ENCODE data around the gene NKAPL. TPM values are rescaled to one million over a fixed set of nuclear protein-coding genes. Genes with fewer than 3 reads are reported as not detected.

NKAPL gene
- total and polyA plus RNA-seq, 2 experiments from 2014 or later, result 0.97 to 3.2 TPM

GRCh38 chr6:28274888-28275287 lies 15.8 kb downstream of the NKAPL start:
- no peak for DNase-seq
- Histone ChIP-seq H3K9ac (no peak overlapping the region), H3K4me3 (no peak overlapping the region), H3K36me3 (ENCODE audit: low read depth) (peaks cover 12% of the 10 kb centered on the region; the same call in 1 of the 2 replicates), H3K4me2 (ENCODE audit: unreplicated experiment) (no peak overlapping the region), H3K27me3 (replicated peaks; ENCODE audit: insufficient read depth) (no peaks in the 10 kb centered on the region), H4K20me1 (ENCODE audit: insufficient read depth) (no peaks in the 10 kb centered on the region), H3F3A (ENCODE audit: insufficient read depth) (peaks cover 7% of the 10 kb centered on the region; the same call in 1 of the 2 replicates), H3K4me1 (ENCODE audit: insufficient read depth) (no peaks in the 10 kb centered on the region), H3K9me3 (ENCODE audit: low read depth) (no peaks in the 10 kb centered on the region), H3K79me2 (ENCODE audit: insufficient read depth) (peaks cover 17% of the 10 kb centered on the region), H3K27ac (no peak overlapping the region), H3K9me2 (ENCODE audit: insufficient read depth) (no peaks in the 10 kb centered on the region), H2AFZ (no peak overlapping the region)
- in situ Hi-C loops (cut with MboI), result no loop called here
- no peak for TF ChIP-seq EZH2 (IDR thresholded peaks at IDR 0.05; ENCODE audit: insufficient read depth, poor library complexity, severe bottlenecking)

DNA sequence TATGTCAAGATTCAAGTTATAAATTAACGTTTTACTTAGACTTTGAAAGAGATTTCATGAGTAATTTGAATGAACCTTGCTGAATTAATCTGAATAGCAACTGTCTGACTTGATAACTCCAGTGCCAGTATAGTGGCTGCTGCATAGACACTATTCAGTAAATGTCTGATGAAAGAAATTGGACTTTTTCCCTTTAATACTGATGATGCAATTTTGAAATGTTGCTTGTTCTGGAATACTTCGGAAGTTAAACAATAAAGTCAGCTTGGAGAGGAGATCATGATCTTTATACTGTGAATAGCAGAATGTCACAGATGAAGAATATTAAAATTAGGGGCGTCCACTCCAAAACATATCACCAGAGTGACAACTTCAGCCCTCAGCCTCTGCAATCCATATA lies 18.6 kb downstream of the NKAPL start:
- H3F3A ChIP-seq (ENCODE audit: insufficient read depth), result 0 out of 2 replicates have a peak, but pooled peaks cover 3% of the 10 kb centered on the region
- no peaks in the 10 kb centered on the region for H3K27me3 ChIP-seq (replicated peaks; ENCODE audit: insufficient read depth)
- no peaks in the 10 kb centered on the region for H4K20me1 ChIP-seq (ENCODE audit: insufficient read depth)
- DNase-seq, result no peak
- no peak overlapping the region for H3K27ac ChIP-seq
- peaks cover 12% of the 10 kb centered on the region for H3K79me2 ChIP-seq (ENCODE audit: insufficient read depth)
- no peak overlapping the region for H2AFZ ChIP-seq
- no peak overlapping the region for H3K4me2 ChIP-seq (ENCODE audit: unreplicated experiment)
- no peaks in the 10 kb centered on the region for H3K4me1 ChIP-seq (ENCODE audit: insufficient read depth)
- H3K9ac ChIP-seq, result no peak overlapping the region
- H3K4me3 ChIP-seq, result no peak overlapping the region
- TF ChIP-seq EZH2phosphoT487 (IDR thresholded peaks at IDR 0.05; ENCODE audit: insufficient read depth, low read depth), result no peak
- TF ChIP-seq EZH2 (IDR thresholded peaks at IDR 0.05; ENCODE audit: insufficient read depth, poor library complexity, severe bottlenecking), result no peak
- H3K9me2 ChIP-seq (ENCODE audit: insufficient read depth), result no peaks in the 10 kb centered on the region
- in situ Hi-C loops (cut with MboI), result no loop called here
- 53 to 59% methylated on average over 3 of the region's 3 CpGs for WGBS, 2 experiments (ENCODE audit: low coverage in 1 of 2, low lambda C conversion rate in 2 of 2, missing lambda C conversion rate in 2 of 2)
- no peaks in the 10 kb centered on the region for H3K9me3 ChIP-seq (ENCODE audit: low read depth)
- H3K36me3 ChIP-seq (ENCODE audit: low read depth), result peaks cover 12% of the 10 kb centered on the region; the same call in 1 of the 2 replicates

DNA sequence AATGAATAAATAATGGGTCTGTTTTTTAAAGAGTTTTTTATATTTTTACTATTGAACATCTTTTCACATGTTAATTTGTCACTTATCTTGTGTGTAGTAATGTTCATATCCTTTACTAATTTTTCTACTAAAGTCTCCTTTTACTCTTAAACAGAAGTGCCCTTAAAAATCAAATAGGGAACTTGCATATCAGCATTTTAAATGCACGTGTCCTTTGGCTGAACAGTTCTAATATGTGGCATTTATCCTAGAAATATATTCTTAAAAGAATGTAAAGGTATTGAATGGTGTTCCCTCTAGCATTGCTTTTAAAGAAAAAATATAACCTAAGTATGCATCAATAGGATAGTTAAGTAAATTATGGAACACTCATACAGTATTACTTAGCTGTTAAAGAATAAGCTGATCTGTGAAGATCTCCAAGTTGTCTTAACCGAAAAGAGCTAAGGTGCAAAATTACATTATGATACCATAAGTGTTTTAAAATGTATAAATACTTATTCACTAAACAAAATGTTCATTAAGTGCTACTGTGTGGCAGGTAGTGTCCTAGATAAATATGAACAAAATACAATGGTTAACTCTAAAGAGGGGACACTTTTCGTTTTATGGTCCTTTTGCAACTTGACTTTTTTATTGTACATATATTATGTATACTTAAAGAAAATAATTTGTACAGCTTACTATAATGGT lies 21.6 kb downstream of the NKAPL start:
- Histone ChIP-seq H3K4me2 (ENCODE audit: unreplicated experiment) (peak overlapping the region; percentile 95), H3F3A (ENCODE audit: insufficient read depth) (0 out of 2 replicates have a peak, but pooled peaks cover 3% of the 10 kb centered on the region), H3K9me2 (ENCODE audit: insufficient read depth) (no peaks in the 10 kb centered on the region), H3K9ac (peak overlapping the region; percentile 84), H3K27me3 (replicated peaks; ENCODE audit: insufficient read depth) (no peaks in the 10 kb centered on the region), H3K4me1 (ENCODE audit: insufficient read depth) (no peaks in the 10 kb centered on the region), H3K4me3 (peak overlapping the region; percentile 90), H3K27ac (no peak overlapping the region), H4K20me1 (ENCODE audit: insufficient read depth) (no peaks in the 10 kb centered on the region), H2AFZ (peak overlapping the region; percentile 96), H3K79me2 (ENCODE audit: insufficient read depth) (peaks cover 24% of the 10 kb centered on the region), H3K36me3 (ENCODE audit: low read depth) (0 out of 2 replicates have a peak, but pooled peaks cover under 1% of the 10 kb centered on the region), H3K9me3 (ENCODE audit: low read depth) (no peaks in the 10 kb centered on the region)
- no peak for DNase-seq
- in situ Hi-C loops (cut with MboI), result no loop called here
- TF ChIP-seq EZH2phosphoT487 (IDR thresholded peaks at IDR 0.05; ENCODE audit: insufficient read depth, low read depth) (no peak), EZH2 (IDR thresholded peaks at IDR 0.05; ENCODE audit: insufficient read depth, poor library complexity, severe bottlenecking) (no peak)
- WGBS, 2 experiments (ENCODE audit: low coverage in 1 of 2, low lambda C conversion rate in 2 of 2, missing lambda C conversion rate in 2 of 2), result 25 to 27% methylated on average over 3 of the region's 3 CpGs

- no peaks in the 10 kb centered on the region for H3K36me3 ChIP-seq (ENCODE audit: low read depth)
- H3F3A ChIP-seq (ENCODE audit: insufficient read depth), result 0 out of 2 replicates have a peak, but pooled peaks cover 3% of the 10 kb centered on the region
- H3K27ac ChIP-seq, result 0 out of 2 replicates have a peak within 1 kb of the TSS, but pooled peaks have one; percentile 18
- H3K4me1 ChIP-seq (ENCODE audit: insufficient read depth), result no peaks in the 10 kb centered on the region
- peak within 1 kb of the TSS; percentile 95 for H3K4me2 ChIP-seq (ENCODE audit: unreplicated experiment)
- no peaks in the 10 kb centered on the region for H3K9me2 ChIP-seq (ENCODE audit: insufficient read depth)
- H3K4me3 ChIP-seq, result peak within 1 kb of the TSS; percentile 90
- peak; percentile 86 for DNase-seq
- H3K79me2 ChIP-seq (ENCODE audit: insufficient read depth), result peaks cover 24% of the 10 kb centered on the region
- H3K9me3 ChIP-seq (ENCODE audit: low read depth), result no peaks in the 10 kb centered on the region
- no peaks in the 10 kb centered on the region for H3K27me3 ChIP-seq (replicated peaks; ENCODE audit: insufficient read depth)
- TF ChIP-seq EZH2phosphoT487 (IDR thresholded peaks at IDR 0.05; ENCODE audit: insufficient read depth, low read depth) (no peak), EZH2 (IDR thresholded peaks at IDR 0.05; ENCODE audit: insufficient read depth, poor library complexity, severe bottlenecking) (no peak)
- H4K20me1 ChIP-seq (ENCODE audit: insufficient read depth), result no peaks in the 10 kb centered on the region
- WGBS, 2 experiments (ENCODE audit: low coverage in 1 of 2, low lambda C conversion rate in 2 of 2, missing lambda C conversion rate in 2 of 2), result 1% methylated on average over 42 to 48 of the region's 50 CpGs
- peak within 1 kb of the TSS; percentile 84 for H3K9ac ChIP-seq
- peak within 1 kb of the TSS; percentile 96 for H2AFZ ChIP-seq
- in situ Hi-C loops (cut with MboI), result no loop called here
These were observed 22.4 kb downstream of the NKAPL start, which contains the start of gene PGBD1 for GRCh38 chr6:28281288-28282064. TSS of gene PGBD1 (plus strand) at chr6:28281572. CDS start at chr6:28283814, 2,242 bp downstream.
